ENCODE measurements around the gene CCDC134. TPM values are rescaled to one million over a fixed set of nuclear protein-coding genes. Genes with fewer than 3 reads are reported as not detected.
A peak's percentile ranks its signal among the peaks of the same experiment; 100 is the strongest.

Gene CCDC134
- polyA plus RNA-seq, 1 of the 3 experiments (the other 2 are of a cell fraction) = 2.0 TPM

- TF ChIP-seq REST (IDR thresholded peaks at IDR 0.05; ENCODE audit: low read depth, low read length) (no peak), CTCF (IDR thresholded peaks at IDR 0.05) (no peak), FOXJ3 (CRISPR knock-in tag; IDR thresholded peaks at IDR 0.05) (no peak)
- TF ChIP-seq, protein P1, sequence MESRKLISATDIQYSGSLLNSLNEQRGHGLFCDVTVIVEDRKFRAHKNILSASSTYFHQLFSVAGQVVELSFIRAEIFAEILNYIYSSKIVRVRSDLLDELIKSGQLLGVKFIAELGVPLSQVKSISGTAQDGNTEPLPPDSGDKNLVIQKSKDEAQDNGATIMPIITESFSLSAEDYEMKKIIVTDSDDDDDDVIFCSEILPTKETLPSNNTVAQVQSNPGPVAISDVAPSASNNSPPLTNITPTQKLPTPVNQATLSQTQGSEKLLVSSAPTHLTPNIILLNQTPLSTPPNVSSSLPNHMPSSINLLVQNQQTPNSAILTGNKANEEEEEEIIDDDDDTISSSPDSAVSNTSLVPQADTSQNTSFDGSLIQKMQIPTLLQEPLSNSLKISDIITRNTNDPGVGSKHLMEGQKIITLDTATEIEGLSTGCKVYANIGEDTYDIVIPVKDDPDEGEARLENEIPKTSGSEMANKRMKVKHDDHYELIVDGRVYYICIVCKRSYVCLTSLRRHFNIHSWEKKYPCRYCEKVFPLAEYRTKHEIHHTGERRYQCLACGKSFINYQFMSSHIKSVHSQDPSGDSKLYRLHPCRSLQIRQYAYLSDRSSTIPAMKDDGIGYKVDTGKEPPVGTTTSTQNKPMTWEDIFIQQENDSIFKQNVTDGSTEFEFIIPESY (IDR thresholded peaks at IDR 0.05; ENCODE audit: borderline replicate concordance, low read depth) = no peak
Measured at GRCh38 chr22:41856469-41856868, 56.0 kb downstream of the CCDC134 start (continued).

DNA sequence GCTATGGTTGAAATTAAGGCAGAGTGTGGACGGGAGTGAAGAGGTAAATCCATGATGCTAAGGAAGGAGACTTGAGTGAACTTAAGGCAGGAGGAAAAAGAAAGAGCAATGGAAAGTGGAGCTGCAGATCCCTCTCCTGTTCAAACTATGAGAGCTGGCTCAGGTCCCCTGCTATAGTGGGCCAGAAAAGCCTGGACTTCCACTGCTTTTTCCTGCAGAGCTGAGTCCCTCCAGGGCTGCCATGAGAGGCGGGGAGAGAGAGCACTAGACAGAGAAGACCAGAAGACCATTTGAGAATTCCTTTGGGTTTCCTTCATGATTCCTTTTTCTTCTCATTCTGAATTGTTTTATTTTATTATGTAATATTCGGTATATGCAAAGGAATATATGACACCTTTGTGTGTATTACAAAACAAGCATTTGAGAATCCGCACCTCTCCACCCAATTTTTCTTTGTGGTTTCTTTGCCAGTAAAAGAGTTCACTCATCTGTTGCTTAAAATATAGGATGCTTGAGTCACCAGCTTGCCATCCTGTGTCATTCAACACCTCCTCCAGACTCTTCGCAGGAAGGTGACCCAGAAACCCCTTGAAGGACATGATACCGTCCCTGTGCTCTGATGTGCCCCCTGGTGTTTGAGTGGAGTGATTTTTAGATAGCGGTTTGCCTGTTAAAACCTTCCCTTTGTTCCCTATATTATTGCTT lies 56.8 kb downstream of the CCDC134 start:
- Histone ChIP-seq H3K4me2 (no peak overlapping the region), H4K20me1 (ENCODE audit: insufficient read depth) (no peaks in the 10 kb centered on the region), H3K79me2 (ENCODE audit: insufficient read depth) (peaks cover 3% of the 10 kb centered on the region; the same call in 1 of the 2 replicates), H3F3A (replicated peaks; ENCODE audit: insufficient read depth) (peaks cover 5% of the 10 kb centered on the region), H3K27me3 (ENCODE audit: insufficient read depth) (no peaks in the 10 kb centered on the region), H2AFZ (ENCODE audit: low read depth) (no peak overlapping the region), H3K9me2 (no peaks in the 10 kb centered on the region), H3K27ac (ENCODE audit: low read depth in 2 of 2, low read length in 1 of 2) (no peak overlapping the region), H3K9me3 (no peaks in the 10 kb centered on the region), H3K9ac (no peak overlapping the region), H3K4me1 (ENCODE audit: control insufficient read depth in 1 of 2, insufficient read depth in 2 of 2, low read depth in 1 of 2, low read length in 1 of 2) (peaks cover 0 to 5% of the 10 kb centered on the region in 2 experiments; a peak in 1 of 4 replicates), H3K4me3 (ENCODE audit: low read depth in 2 of 2, low read length in 1 of 2) (no peak overlapping the region), H3K36me3 (replicated peaks in 1 of 2; ENCODE audit: control insufficient read depth in 1 of 2, insufficient read depth in 2 of 2, low read length in 1 of 2) (no peaks in the 10 kb centered on the region)
- POLR2A ChIA-PET = no interaction called here
- 58% methylated on average over 7 of the region's 7 CpGs for WGBS (ENCODE audit: low lambda C conversion rate)
- CTCF ChIA-PET = interaction anchor here (0.8 to 1.6 kb wide), 4 partner anchors 10 to 160 kb away, joined by 3 to 5 read pairs (median 4); partner anchors contain the start of gene CCDC134
- TF ChIP-seq CTCF (IDR thresholded peaks at IDR 0.05) (peak; percentile 52), TEAD4 (IDR thresholded peaks at IDR 0.05; ENCODE audit: borderline replicate concordance, insufficient read depth) (no peak), RAD21 (IDR thresholded peaks at IDR 0.05; ENCODE audit: low read length) (peak; percentile 35; the same call in 1 of the 2 replicates), SMC3 (IDR thresholded peaks at IDR 0.05; ENCODE audit: low read depth, low read length) (peak; percentile 27; the same call in 1 of the 2 replicates)
- peak; percentile 46 for DNase-seq
